C1 segment of cervical spinal cord (tissue), 14 donors: ENCODE data around the gene ST3GAL2.
"Not testable (repeated sequence)": the region's sequence is repeated elsewhere in the genome, so short reads cannot be mapped to it uniquely, and the experiment has no call there.

Source experiments
- DNase-seq, 14 donors: peaks; one replicate each; lab custom pipeline; 2025; lab: John Stamatoyannopoulos, UW

The ST3GAL2 gene

DNA sequence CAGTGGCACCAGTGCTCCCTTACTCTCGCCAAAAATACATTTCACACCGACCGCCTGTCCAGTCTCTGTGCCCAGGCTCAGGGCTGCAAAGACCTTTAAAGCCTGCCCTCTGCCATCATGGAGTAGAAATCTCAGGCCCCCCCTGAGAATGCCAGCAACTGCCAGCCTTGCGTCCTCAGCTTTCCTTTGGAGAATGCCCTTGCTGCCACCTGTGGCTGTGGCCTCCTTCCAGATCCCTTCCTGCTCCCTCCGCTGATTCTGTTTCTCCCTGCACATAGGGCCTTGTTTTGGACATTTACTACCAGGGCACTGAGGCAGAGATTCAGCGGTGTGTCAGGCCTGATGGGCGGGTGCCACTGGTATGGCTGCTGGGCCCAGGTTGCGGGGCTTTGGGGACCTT, 28.7 kb upstream of the ST3GAL2 start:
- no peak for DNase-seq

DNA sequence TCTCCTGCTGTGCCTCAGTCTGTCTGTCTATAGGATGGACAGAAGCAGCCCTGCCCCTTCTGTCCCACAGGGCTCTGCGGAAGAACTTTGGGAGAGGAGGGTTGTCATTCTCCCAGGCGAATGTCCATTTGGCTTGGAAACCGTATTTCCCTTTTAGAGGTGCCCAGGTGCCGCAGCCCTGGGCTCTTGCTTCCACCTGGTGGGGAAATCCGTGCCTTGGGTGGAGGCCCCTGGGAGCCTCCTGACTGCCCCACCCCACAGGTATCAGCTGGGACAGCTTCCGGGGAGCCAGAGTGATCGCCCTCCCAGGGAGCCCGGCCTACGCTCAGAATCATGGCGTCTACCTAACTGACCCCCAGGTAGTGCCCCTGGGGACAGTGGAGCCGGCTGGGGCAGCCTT, 28.2 kb upstream of the ST3GAL2 start:
- DNase-seq = no peak

DNA sequence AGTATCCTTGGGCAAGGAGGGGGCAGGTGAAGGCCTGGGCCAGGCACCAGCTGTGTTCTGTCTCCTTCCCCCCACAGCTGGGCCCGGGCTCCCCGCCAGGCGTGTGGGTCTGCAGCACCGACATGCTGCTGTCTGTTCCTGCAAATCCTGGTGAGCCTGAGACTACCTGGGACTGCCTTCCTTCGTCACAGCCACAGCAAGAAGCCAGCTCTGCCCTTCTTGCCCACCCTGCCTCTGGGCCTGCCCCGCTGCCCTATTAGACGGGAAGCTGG, 27.8 kb upstream of the ST3GAL2 start:
- DNase-seq = no peak

DNA sequence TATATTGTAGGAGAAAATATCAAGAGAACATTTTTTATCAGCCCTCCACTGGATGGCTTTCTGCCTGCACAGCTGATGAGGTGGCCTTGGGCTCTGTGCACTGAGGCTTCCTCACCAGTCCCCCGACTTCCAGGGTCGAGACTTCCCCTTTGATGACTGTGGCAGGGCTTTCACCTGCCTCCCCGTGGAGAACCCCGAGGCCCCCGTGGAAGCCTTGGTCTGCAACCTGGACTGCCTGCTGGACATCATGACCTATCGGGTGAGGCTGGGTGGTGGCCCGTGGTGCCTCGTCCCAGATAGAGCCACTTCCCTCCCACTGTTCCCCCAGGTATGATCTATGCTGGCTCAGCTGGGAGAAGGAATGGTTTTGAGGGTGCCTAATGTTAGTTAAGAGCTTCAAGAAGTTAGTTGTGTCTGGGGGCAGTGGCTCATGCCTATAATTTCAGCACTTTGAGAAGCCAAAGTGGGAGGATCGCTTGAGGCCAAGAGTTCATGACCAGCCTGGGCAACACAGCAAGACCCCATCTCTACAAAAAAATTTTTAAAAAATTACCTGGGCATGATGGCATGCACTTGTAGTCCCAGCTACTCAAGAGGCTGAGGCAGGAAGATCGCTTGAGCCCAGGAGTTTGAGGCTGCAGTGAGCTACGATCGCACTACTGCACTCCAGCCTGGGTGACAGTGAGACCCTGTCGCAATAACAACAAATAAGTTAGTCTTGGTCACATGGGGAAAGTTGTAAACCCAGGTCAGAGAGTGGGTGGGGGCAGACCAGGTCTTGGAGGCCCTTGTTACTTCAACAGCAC, 27.3 kb upstream of the ST3GAL2 start:
- DNase-seq = no peak

DNA sequence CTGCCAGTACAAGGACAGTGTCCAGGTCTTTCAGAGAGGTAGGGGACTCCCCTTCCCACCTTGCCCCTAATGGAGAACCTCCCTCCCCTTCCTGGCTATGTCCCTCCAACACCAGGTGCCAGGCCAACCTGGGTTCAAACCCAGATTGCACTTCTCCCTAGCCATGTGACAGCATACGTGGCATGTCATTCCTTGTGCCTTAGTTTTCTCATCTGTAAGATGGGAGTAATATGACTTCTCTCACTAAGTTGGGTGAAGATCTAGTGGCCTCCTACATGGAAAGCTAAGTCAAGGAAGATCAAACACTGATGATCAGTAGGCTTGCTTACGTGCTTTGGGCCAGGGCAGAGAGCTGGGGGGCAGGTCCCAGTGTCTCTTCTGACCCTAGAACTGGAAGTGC, 24.3 kb upstream of the ST3GAL2 start:
- DNase-seq = no peak

DNA sequence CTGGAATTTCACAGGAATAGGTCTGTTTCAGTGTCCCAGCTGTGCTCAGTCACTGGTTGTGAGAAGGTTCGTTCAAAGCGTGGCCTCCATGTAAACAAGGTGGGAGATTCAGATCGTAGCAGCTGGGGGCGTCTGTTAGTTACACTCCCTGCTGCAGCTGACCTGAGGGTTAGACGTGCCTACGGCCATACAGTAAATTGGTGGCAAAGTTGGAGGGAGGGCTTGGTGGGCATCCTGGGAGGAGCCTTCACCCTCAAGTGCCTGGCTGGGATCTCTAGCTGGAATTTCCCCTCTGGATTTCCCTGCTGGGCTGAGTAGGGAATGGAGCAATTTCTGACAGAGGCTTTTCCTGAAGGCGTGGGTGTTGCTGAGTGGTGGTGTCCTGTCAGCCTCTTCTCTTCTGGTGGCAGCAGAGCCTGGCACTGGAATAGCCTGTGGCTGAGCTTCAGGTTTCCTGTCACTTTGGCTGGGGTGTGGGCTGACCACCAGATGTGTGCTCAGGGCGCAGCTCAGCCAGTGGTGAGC, 21.9 kb upstream of the ST3GAL2 start:
- DNase-seq = no peak

DNA sequence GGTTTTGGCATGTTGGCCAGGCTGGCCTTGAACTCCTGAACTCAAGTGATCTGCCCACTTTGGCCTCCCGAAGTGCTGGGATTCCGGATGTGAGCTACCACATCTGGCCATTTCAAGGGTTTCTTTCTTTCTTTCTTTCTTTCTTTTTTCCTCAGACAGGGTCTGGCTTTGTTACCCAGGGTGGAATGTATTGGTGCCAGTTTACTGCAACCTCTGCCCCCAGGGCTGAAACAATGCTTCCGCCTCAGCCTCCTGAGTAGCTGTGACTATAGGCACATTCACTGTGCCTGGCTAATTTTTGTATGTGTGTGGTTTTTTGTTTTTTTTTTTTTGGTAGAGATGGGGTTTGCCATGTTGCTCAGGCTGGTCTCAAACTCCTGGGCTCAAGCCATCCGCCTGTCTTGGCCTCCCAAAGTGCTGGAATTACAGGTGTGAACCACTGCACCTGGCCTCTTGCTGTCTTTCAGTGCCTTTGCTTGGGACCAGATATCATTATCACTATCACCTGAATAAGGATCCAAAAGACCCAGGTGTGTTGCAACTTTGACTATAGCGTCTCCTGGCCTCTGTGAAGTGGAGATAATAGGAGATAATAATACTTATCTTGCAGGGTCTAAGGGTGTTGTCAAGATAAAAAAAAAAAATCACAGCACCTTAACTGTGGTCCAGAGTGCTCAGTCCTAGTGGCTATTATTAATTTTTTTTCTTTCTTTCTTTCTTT, 18.7 kb upstream of the ST3GAL2 start:
- DNase-seq = no peak

DNA sequence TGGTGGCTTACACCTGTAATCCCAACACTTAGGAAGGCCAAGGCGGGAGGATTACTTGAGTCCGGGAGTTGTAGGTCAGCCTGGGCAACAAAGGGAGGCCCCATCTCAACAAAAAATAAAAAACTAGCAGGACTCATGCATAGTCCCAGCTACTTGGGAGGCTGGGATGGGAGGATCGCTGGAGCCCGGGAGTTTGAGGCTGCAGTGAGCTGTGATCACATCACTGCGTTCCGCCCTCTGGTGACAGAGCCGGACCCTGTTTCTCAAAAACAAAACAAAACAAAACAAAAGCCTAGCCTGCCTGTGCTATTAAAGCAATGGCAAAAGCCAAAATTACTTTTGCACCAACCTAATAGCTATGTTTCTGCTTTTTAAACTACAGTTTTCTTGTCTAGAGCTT, 17.0 kb upstream of the ST3GAL2 start:
- DNase-seq = no peak

DNA sequence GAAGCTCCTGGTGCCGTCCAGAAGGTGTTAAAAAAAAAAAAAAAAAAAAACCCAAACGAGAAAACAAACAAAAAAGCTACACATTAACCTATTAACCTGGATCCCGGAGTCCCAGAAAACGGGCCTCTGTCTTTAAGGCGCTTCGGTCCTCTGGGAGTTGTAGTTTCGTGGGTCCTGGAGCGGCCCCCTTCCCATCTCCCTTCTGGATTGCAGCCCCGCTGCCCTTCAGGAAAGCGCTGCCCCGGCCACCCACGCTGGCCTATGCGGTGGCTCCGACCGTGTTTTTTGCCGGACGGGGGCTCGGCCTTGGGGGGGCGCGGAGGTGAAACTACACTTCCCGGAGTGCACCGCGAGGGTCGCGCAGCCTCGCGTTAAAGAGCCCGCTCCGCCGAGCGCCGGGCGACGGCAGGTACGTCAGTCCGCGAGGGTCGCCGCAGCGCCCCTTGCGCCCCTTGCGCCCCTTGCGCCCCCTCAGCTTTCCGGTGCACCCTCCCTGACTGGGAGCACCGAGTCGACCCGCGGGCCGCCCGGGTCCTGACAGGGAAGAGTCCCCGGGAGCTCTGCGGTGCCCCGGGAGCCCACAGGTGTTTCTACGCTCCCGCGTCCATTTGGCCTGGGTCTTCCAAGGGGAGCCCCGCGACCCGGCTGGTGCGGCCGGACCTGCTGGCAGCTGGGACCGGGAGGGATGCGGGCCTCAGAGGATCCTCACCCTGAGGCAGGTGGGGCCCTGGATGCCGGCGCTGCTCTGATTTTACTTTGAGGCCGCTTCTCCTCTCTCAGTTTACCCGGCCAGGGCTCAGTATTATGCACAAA, 15.5 kb upstream of the ST3GAL2 start, which contains the start of gene FCSK:
Gene FCSK, plus strand, starts transcription at position 374 of the 813 bp plus-strand sequence. CDS start 8,596 bp downstream, outside the sequence.
- peak in 13 of 14 donors; percentile 37 to 81 (median 71) for DNase-seq

DNA sequence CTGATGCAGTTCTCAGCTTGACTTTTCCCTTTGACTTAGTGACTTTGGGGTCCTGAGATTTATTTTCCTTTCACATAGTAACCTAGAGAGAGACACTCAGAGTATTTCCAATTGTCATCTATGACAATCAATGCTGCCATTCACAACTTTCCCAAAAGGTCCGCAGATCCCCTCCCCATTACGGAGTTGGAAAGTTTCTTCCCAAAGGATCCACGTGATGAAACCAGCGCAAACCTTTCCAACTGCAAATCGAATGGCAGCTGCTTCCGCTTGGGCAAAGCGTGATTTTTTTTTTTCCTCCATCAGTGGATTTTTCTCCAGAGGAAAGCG, 15.0 kb upstream of the ST3GAL2 start:
- DNase-seq = no peak

DNA sequence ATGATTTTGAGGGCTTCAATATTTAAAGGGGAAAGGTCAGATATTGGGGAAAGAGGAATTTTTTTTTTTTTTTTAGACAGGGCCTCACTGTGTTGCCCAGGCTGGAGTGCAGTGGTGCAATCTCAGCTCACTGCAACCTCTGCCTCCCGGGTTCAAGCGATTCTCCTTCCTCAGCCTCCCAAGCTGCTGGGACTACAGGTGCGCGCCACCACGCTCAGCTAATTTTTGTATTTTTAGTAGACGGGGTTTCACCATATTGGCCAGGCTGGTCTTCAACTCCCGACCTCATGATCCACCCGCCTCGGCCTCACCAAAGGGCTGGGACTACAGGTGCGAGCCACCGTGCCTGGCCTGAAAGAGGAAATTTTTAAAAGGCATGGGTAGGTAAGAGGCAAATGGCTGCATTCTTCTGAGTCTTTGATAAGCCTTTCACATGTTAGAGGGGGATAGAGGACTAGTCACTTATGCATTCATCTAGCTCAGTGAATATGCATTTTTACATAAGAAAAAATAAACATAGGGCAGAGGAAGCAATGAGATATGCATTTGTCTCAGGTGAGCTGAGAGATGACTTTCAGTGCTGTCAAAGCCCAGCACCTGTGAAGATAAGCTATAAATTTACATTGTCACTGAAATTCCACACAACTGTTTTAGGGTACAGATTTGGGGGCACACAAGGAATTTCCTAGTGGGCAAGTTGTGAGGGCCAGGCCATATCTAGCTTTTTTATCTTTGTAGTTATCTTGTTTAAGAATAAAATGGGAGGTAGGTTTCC, 14.4 kb upstream of the ST3GAL2 start:
- DNase-seq = no peak

DNA sequence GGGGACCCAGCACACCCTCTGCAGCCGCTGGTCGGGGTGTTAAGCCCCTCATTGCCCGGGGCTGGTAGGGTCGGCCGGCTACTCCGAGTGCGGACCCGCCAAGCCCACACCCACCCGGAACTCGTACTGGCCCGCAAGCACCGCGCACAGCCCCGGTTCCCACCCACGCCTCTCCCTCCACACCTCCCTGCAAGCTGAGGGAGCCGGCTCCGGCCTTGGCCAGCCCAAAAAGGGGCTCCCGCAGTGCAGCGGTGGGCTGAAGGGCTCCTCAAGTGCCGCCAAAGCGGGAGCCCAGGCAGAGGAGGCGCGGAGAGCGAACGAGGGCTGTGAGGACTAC, 12.1 kb upstream of the ST3GAL2 start:
- DNase-seq = not testable (repeated sequence)

DNA sequence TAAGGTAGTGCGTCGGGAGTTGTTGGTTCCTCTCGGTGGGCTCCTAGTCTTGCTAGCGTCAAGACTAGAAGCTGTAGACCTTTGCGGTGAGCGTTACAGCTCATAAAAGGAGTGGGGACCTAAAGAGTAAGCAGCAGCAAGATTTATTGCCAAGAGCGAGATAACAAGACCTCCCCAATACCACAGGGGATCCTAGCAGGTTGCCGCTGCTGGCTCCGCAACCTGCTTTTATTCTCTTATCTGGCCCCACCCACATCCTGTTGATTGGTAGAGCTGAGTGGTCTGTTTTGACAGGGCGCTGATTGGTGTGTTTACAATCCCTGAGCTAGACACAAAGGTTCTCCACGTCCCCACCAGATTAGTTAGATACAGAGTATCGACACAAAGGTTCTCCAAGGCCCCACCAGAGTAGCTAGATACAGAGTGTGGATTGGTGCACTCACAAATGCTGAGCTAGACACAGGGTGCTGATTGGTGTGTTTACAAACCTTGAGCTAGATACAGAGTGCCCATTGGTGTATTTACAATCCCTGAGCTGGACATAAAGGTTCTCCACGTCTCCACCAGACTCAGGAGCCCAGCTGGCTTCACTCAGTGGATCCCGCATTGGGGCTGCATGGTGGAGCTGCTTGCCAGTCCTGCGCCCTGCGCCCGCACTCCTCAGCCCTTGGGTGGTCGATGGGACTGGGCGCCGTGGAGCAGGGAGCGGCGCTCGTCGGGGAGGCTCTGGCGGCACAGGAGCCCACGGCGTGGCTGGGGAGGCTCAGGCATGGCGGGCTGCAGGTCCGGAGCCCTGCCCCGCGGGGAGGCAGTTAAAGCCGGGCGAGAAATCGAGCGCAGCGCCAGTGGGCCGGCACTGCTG, 11.5 kb upstream of the ST3GAL2 start:
- not testable (repeated sequence) for DNase-seq

DNA sequence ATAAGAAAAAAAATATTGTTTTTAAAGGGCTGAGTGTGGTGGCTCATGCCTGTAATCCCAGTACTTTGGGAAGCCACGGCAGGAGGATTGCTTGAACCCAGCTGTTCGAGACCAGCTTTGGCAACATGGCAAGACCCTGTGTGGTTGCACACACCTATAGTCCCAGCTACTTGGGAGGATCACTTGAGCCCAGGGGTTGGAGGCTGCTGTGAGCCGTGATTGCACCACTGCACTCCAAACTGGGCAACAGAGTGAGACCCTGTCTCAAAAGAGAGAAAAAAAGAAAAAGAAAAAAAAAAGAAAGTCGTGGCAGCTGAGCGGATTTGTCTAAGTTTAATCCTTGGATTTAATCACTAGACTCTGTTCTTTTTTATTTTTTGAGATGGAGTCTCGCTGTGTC, 9.2 kb upstream of the ST3GAL2 start:
- DNase-seq = no peak

DNA sequence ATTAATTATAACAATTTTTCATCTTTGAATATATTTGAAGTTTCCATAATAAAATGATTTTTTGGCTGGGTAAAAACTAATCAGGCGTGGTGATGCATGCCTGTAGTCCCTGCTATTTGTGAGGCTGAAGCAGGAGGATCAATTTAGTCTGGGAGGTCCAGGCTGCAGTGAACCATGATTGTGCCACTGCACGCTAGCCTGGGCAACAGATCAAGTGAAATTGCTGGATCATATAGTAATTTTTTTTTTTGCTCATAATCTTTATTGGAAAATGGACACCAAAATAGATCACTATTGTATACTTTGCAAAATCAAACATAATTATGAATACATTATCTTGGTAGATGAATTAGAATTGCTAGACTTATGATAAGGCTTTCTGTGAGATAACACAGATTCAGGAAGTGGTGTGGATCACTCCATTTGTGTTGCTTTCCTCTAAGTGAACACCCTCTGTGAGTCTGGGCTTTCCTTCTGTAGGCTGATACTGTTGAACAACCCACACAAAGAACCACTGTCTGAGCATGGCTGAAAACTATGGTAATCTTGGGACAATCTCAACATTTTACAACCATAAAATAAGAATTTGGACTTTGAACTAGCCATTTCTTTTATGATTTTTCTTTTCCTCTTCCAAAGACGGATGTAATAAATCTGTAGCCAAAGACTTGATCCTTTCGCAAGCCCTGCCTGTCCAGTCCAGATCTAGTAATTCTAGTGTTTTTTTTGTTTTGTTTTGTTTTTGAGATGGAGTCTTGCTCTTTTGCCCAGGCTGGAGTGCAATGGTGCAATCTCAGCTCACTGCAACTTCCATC, 5.6 kb upstream of the ST3GAL2 start:
- DNase-seq = no peak

DNA sequence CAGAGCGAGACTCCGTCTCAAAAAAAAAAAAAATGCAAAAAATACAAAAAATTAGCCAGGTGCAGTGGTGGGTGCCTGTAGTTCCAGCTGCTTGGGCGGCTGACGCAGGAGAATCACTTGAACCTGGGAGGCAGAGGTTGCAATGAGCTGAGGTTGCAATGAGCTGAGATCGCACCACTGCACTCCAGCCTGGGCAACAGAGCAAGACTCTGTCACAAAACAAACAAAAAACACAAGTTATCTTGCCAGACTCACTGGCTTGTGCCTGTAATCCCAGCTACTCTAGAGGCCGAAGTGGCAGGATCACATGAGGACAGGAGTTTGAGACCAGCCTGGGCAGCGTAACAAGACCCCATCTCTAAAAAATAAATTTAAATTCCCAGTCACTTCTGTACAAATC, 3.4 kb upstream of the ST3GAL2 start:
- DNase-seq = no peak

DNA sequence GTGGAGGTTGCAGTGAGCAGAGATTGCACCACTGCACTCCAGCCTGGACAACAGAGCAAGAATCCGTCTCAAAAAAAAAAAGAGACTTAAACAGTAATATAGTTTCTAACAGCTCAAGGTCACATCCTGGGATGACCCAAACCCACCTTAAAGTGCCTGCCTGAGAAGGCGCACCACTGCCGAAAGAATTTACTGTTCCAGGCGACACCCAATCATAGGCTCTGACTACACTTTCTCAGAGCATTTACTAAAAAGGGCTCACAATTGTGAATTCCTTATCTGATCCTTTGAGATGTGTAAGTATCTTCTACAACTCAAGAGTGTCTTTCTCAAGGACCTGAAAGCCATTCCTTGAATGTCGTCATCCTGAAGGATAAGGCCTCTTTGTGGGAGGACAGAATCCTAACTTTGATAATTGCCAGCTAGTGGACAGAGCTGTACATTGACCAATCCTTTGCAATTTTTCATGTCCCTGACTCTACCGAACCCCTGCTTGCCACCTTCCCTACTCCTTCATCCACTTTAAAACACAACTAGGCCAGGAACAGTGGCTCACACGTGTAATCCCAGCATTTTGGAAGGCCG, 2.6 kb upstream of the ST3GAL2 start:
- no peak for DNase-seq

DNA sequence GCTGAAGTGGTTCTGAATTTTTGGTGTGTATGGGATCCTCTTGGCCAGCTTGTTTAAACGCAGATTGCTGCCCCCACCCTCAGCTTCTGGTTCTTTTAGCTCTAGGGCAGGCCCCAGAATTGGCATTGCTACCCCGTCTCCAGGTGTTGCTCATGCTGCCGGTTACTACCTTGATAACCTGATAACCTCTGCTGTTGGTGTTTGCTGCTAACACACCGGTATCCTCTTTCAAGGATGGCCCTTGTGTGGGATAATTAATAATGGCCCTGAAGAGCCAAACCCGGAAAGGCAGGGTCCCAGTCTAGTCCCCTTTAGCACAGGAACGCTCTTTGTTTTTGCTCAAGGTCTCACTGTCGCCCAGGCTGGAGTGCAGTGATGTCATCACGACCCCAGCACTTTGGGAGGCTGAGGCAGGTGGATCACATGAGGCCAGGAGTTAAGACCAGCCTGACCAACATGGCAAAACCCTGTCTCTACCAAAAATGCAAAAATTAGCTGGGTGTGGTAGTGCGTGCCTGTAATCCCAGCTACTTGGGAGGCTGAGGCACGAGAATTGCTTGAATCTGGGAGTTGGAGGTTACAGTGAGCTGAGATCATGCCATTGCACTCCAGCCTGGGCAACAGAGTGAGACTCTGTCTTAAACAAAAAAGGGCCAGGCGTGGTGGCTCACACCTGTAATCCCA, 1.3 kb upstream of the ST3GAL2 start:
- DNase-seq = no peak

DNA sequence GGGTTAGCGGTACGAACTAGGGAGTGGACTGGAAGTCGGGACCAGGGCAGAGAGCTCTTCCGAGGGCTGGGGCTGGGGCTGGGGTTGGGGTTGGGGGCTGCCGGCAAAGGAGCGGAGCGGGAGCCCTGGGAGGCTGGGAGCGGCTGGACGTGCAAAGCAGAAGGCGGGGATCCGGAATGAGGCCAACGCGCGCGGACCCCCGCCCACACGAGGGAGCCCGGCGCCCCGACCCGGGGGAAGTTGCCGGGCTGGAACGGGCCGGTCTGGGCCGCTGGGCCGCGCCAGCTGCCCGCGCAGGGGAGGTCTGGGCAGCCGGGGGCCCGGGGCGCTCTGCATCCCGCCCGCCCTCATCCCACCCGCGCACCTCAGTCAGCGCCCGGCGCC, 323 bp downstream of the ST3GAL2 start:
- peak in 1 of 14 donors; percentile 50 for DNase-seq
